Measurements from ENCODE around the gene RNF111. TPM values are rescaled to one million over a fixed set of nuclear protein-coding genes. Genes with fewer than 3 reads are reported as not detected.
"Not testable (repeated sequence)": the region's sequence is repeated elsewhere in the genome, so short reads cannot be mapped to it uniquely, and the experiment has no call there.

The RNF111 gene
- total and polyA plus RNA-seq, 5 donors from 2014 or later: 17.2 to 58.2 (median 19.8) TPM

DNA sequence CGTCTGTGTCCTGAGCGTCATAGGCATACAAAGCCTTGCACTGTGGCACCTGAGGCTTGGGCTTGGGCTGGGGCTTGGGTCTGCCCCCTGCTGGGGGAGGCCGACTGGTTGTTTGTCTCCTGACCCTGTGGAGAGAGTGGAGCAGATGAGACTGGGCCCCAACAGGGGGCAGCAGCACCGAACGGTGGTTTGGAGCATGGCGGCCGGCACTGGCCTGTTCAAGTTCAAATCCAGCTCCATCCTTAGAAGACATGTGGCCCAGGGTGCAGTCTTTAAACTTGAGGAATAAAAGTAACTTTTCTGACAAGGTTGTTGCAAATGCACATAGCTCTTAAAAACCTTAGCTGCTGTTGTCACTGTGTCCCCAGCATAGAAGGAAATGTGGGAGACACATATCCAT is 150.8 kb downstream of the RNF111 start:
- Mint-ChIP-seq H3K36me3 (no peaks in the 10 kb centered on the region), H3K27me3 (no peaks in the 10 kb centered on the region)

DNA sequence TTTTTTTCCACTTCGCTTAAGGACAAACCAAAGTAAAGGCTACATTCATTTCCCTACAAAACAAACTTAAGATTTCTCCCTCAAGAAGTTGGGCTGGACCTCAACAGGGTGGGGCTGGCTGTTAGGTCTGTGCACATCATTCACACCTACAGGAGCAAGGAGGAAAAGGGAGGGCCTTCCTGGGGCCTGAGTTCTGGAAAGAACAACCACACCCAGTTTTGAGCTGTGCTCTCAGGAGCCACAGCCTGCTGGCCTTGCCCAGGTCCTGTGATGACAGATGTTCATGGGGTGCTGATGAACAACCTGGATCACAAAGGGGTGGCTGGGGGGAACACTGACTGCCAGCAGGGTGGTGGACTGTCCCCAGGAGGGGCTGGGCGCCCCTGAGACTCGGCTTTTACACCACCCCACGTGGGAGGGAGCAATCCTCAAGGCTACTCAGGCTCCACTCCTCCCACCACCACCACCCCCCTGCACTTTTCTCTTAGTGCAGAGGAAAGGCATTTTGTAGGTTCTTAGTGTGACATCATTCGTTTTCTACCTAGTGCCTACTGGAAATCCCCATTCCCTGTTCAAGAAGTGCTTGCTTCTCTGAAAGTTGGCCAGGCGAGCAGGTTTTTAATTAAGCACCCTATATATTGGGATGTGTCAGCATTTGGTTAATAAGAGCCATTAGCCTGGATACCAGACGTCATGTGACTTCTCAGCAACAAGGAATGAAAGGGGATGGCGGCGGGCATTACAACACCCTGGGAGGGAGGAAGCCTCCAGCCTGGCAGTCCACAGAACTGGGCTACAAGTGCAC is 153.2 kb downstream of the RNF111 start:
- H3K27me3 ChIP-seq (ENCODE audit: control insufficient read depth, insufficient read depth, low read length): no peaks in the 10 kb centered on the region
- Mint-ChIP-seq H3K9me3 (no peaks in the 10 kb centered on the region), H3K27me3 (no peaks in the 10 kb centered on the region), H3K4me1 (peaks cover 7 to 27% (median 16%) of the 10 kb centered on the region in 4 donors), H3K4me3 (no peak overlapping the region), H3K27ac (peak overlapping the region in 1 of 3 donors; percentile 20), H3K36me3 (no peaks in the 10 kb centered on the region)
- H3K4me1 ChIP-seq (ENCODE audit: control insufficient read depth, insufficient read depth, low read length, poor library complexity, severe bottlenecking): no peaks in the 10 kb centered on the region
- no peak for DNase-seq
- H3K4me3 ChIP-seq (ENCODE audit: low read depth, low read length): no peak overlapping the region
- no peaks in the 10 kb centered on the region for H3K36me3 ChIP-seq (ENCODE audit: control insufficient read depth, insufficient read depth, low read length)
- ATAC-seq (ENCODE audit: low read depth in 2 of 2): no peak
- no peak overlapping the region for H3K27ac ChIP-seq (ENCODE audit: insufficient read depth, low read length, poor library complexity, severe bottlenecking)
- no peaks in the 10 kb centered on the region for H3K9me3 ChIP-seq (ENCODE audit: control insufficient read depth in 2 of 2, low read length in 2 of 2)

More for the DNA sequence above, 150.8 kb downstream of the RNF111 start:
- Mint-ChIP-seq H3K4me1 (peaks cover 9 to 27% (median 16%) of the 10 kb centered on the region in 4 donors), H3K4me3 (no peak overlapping the region), H3K9me3 (no peaks in the 10 kb centered on the region), H3K27ac (peak overlapping the region; percentile 10 to 77 (median 63))
- no peaks in the 10 kb centered on the region for H3K36me3 ChIP-seq (ENCODE audit: control insufficient read depth, insufficient read depth, low read length)
- H3K9me3 ChIP-seq (ENCODE audit: control insufficient read depth in 2 of 2, low read length in 2 of 2): no peaks in the 10 kb centered on the region
- H3K27ac ChIP-seq (ENCODE audit: insufficient read depth, low read length, poor library complexity, severe bottlenecking): no peak overlapping the region
- peak overlapping the region; percentile 28 for H3K4me3 ChIP-seq (ENCODE audit: low read depth, low read length)
- DNase-seq (peak; percentile 41 to 80 (median 69)), ATAC-seq (ENCODE audit: low read depth in 2 of 2) (peak; percentile 87 to 88)
- no peaks in the 10 kb centered on the region for H3K27me3 ChIP-seq (ENCODE audit: control insufficient read depth, insufficient read depth, low read length)
- H3K4me1 ChIP-seq (ENCODE audit: control insufficient read depth, insufficient read depth, low read length, poor library complexity, severe bottlenecking): no peaks in the 10 kb centered on the region

DNA sequence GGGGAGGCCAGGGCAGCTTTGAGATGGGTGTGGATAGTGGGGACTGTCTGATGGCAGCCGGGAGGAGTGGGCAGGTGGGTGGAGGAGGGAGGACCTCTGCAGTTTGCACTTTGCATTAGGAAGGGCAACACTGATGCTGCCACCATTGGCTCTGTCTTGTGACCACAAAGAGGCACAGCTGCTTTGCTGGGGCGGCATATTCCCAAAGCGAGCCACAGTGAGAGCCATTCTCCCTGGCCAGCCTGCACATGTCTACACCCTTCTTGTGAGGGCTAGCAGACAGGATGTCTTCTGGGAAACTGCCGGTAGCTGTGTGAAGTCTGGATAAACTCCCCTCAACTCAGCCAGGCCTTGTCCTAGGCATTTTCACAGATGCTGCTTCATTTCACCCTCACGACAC is 155.8 kb downstream of the RNF111 start:
- DNase-seq: no peak
- Mint-ChIP-seq H3K36me3 (no peaks in the 10 kb centered on the region), H3K4me3 (no peak overlapping the region), H3K9me3 (no peaks in the 10 kb centered on the region), H3K4me1 (peaks cover 0 to 20% (median 7%) of the 10 kb centered on the region in 4 donors), H3K27ac (no peak overlapping the region), H3K27me3 (no peaks in the 10 kb centered on the region)
- H3K4me1 ChIP-seq (ENCODE audit: control insufficient read depth, insufficient read depth, low read length, poor library complexity, severe bottlenecking): no peaks in the 10 kb centered on the region
- no peaks in the 10 kb centered on the region for H3K36me3 ChIP-seq (ENCODE audit: control insufficient read depth, insufficient read depth, low read length)
- H3K9me3 ChIP-seq (ENCODE audit: control insufficient read depth in 2 of 2, low read length in 2 of 2): no peaks in the 10 kb centered on the region
- H3K27ac ChIP-seq (ENCODE audit: insufficient read depth, low read length, poor library complexity, severe bottlenecking): no peak overlapping the region
- no peak overlapping the region for H3K4me3 ChIP-seq (ENCODE audit: low read depth, low read length)
- ATAC-seq (ENCODE audit: low read depth in 2 of 2): no peak
- H3K27me3 ChIP-seq (ENCODE audit: control insufficient read depth, insufficient read depth, low read length): no peaks in the 10 kb centered on the region

DNA sequence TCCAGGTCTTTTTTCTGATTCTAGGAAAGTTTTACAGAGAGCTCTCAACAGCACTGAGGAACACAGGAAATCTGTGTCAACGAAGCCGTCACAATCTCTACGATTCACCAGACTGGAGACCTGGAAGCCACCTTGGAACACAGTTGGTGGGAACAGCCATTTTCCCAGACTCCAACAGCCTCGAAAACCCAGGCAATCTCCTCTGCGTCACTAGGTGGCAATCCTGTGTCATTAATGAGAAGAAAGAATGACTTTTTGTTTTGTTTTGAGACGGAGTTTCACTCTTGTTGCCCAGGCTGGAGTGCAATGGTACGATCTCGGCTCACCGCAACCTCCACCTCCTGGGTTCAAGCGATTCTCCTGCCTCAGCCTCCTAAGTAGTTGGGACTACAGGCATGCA is 157.1 kb downstream of the RNF111 start:
- not testable (repeated sequence) for ATAC-seq (ENCODE audit: low read depth in 2 of 2); H3K4me3 Mint-ChIP-seq; DNase-seq; H3K27me3 ChIP-seq (ENCODE audit: control insufficient read depth, insufficient read depth, low read length); H3K27ac ChIP-seq (ENCODE audit: insufficient read depth, low read length, poor library complexity, severe bottlenecking); H3K9me3 ChIP-seq (ENCODE audit: control insufficient read depth in 2 of 2, low read length in 2 of 2); H3K4me1 ChIP-seq (ENCODE audit: control insufficient read depth, insufficient read depth, low read length, poor library complexity, severe bottlenecking); H3K27me3 Mint-ChIP-seq; H3K27ac Mint-ChIP-seq; H3K4me3 ChIP-seq (ENCODE audit: low read depth, low read length); H3K9me3 Mint-ChIP-seq; H3K36me3 Mint-ChIP-seq; H3K36me3 ChIP-seq (ENCODE audit: control insufficient read depth, insufficient read depth, low read length)
- peaks cover 0 to 10% (median 7%) of the 10 kb centered on the region in 4 donors for H3K4me1 Mint-ChIP-seq

Other genes with a start within 250 kb of the RNF111 start
- 156 TPM for gene ADAM10, start 238.0 kb upstream of the RNF111 start, total RNA-seq
- gene ADAM10, start 238.0 kb upstream of the RNF111 start, polyA plus RNA-seq: 100 to 1,000 TPM; 149 to 183 (median 153) TPM
- gene MINDY2, start 216.4 kb upstream of the RNF111 start, total RNA-seq: 15.5 TPM
- 10 to 100 TPM in 3 of 4 donors, 1 to 10 TPM in 1; 7.9 to 15.9 (median 12.2) TPM for gene MINDY2, start 216.4 kb upstream of the RNF111 start, polyA plus RNA-seq
- 232 TPM for gene SLTM, start 54.0 kb upstream of the RNF111 start, total RNA-seq
- gene SLTM, start 54.0 kb upstream of the RNF111 start, polyA plus RNA-seq: 10 to 100 TPM; 43.6 to 57.5 (median 53.8) TPM
- 1.8 TPM for gene CCNB2, start 117.5 kb downstream of the RNF111 start, total RNA-seq
- gene CCNB2, start 117.5 kb downstream of the RNF111 start, polyA plus RNA-seq: 10 to 100 TPM in 2 of 4 donors, 1 to 10 TPM in 2; 5.0 to 15.9 (median 9.3) TPM
- gene LDHAL6B, start 219.2 kb downstream of the RNF111 start, total RNA-seq: not detected
- gene LDHAL6B, start 219.2 kb downstream of the RNF111 start, polyA plus RNA-seq: not detected

All from CD4-positive, CD25-positive, alpha-beta regulatory T cell (primary cell).